ENCODE results near the gene MAFF. TPM values are rescaled to one million over a fixed set of nuclear protein-coding genes. Genes with fewer than 3 reads are reported as not detected.

Gene MAFF
- polyA plus RNA-seq, 1 donor from 2014 or later: 2.1 TPM

DNA sequence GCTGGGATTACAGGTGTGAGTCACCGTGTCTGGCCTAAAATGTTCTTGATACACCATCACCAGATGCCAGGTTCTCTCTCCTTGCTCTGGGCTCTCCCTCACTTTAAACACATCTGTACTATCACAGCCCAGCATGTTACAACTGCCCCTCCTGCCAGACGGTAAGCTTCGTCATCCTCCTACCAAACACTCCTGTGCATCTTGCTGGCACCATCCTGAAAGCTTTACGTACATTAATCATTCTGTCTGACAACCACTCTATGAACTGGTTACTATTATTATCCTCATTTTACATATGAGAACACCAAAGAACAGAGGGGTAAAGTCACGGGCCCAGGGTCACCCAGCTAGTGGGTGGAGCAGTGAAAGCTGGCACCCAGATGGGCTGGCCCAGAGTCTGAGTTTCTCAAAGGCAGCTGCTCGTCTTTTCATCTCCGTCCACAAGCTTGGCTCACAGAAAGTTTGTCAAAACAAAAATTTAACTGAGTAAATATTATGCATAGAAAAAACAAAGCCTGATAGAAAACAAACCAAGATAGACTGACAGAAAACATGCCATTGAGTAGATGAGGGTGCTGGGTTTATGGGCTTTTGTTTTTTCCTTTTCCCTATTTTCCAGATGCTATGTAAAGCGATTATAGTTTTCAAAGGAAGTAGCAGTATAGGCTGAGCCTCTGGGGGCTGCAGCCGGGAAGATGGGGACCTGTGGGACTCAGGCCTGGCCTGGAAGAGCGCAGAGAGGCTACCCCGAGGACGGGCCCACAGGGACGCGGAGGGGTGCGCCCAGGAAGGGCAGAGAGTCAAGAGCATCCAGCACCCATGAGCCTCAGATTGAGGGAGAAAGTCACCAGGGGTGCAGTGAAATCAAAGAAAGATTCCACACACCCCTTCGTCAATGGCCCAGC is 29.6 kb upstream of the MAFF start:
- Histone ChIP-seq H3K9me3 (ENCODE audit: low read length) (no peaks in the 10 kb centered on the region), H3K9ac (ENCODE audit: low read length) (no peak overlapping the region), H3F3A (ENCODE audit: insufficient read depth, low read length, poor library complexity, severe bottlenecking) (no peaks in the 10 kb centered on the region), H4K20me1 (ENCODE audit: insufficient read depth) (no peaks in the 10 kb centered on the region), H3K27me3 (ENCODE audit: insufficient read depth, low read depth, low read length) (no peaks in the 10 kb centered on the region), H3K79me2 (replicated peaks; ENCODE audit: insufficient read depth, low read length) (no peaks in the 10 kb centered on the region), H3K4me3 (ENCODE audit: low read length) (no peak overlapping the region), H3K27ac (ENCODE audit: low read length) (no peak overlapping the region), H3K9me2 (ENCODE audit: insufficient read depth, low read length) (no peaks in the 10 kb centered on the region), H3K4me2 (ENCODE audit: low read length) (no peak overlapping the region), H3K36me3 (ENCODE audit: insufficient read depth, low read length) (no peaks in the 10 kb centered on the region), H2AFZ (ENCODE audit: low read depth, low read length) (no peak overlapping the region)
- no peak for TF ChIP-seq POLR2AphosphoS5 (IDR thresholded peaks at IDR 0.05)

DNA sequence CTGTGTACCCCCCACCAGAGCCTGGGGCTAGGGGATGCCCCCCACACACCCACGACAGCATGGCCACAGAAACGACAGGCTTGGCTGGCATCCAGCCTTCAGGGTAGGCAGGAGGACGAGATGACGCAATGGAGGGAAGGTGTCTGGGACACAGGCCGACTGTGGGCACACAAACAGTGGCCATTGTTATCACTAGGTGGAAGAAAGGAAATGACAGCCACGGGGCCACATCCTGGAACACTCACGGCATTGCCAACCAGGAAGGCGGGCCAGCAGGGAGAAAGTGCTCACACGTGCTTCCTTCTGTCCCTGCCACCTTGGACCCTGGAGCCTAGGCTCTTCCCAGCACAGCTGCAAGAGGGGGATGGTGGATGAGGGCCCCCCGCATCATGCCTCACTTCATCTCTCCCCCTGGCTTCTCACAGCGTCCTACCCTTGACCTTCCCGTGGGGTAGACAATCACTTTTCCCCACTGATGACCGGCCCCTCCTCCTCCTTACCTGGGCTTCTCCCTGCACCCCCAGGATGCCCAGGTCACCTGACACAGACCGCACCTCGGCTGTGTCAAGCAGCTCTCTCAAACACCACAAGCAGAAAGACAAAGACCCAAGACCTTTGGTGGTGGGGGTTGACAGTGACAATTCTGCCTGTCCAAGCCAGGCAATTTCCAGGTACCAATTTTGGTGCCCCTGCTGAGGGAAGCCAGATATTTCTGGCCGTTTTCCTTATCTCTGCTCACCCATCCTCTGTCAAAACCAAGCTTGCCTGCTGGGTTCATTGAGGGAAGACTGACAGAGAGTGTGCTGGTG is 28.8 kb upstream of the MAFF start:
- H3K4me2 ChIP-seq (ENCODE audit: low read length): no peak overlapping the region
- no peak overlapping the region for H3K27ac ChIP-seq (ENCODE audit: low read length)

More for the DNA sequence above, 28.8 kb upstream of the MAFF start:
- Histone ChIP-seq H2AFZ (ENCODE audit: low read depth, low read length) (no peak overlapping the region), H3K79me2 (replicated peaks; ENCODE audit: insufficient read depth, low read length) (no peaks in the 10 kb centered on the region), H3K9ac (ENCODE audit: low read length) (no peak overlapping the region), H3K9me2 (ENCODE audit: insufficient read depth, low read length) (no peaks in the 10 kb centered on the region), H4K20me1 (ENCODE audit: insufficient read depth) (no peaks in the 10 kb centered on the region), H3F3A (ENCODE audit: insufficient read depth, low read length, poor library complexity, severe bottlenecking) (no peaks in the 10 kb centered on the region), H3K9me3 (ENCODE audit: low read length) (no peaks in the 10 kb centered on the region), H3K4me3 (ENCODE audit: low read length) (no peak overlapping the region), H3K27me3 (ENCODE audit: insufficient read depth, low read depth, low read length) (no peaks in the 10 kb centered on the region), H3K36me3 (ENCODE audit: insufficient read depth, low read length) (no peaks in the 10 kb centered on the region)
- TF ChIP-seq MXI1 (conservative IDR thresholded peaks at IDR 0.05; ENCODE audit: poor library complexity, severe bottlenecking) (no peak), POLR2AphosphoS5 (IDR thresholded peaks at IDR 0.05) (no peak), TAF1 (IDR thresholded peaks at IDR 0.05; ENCODE audit: low read depth) (no peak), SMC3 (conservative IDR thresholded peaks at IDR 0.05; ENCODE audit: poor library complexity) (no peak), EP300 (conservative IDR thresholded peaks at IDR 0.05; ENCODE audit: poor library complexity, severe bottlenecking) (no peak), RAD21 (conservative IDR thresholded peaks at IDR 0.05) (no peak)
- TF ChIP-seq, protein P1, sequence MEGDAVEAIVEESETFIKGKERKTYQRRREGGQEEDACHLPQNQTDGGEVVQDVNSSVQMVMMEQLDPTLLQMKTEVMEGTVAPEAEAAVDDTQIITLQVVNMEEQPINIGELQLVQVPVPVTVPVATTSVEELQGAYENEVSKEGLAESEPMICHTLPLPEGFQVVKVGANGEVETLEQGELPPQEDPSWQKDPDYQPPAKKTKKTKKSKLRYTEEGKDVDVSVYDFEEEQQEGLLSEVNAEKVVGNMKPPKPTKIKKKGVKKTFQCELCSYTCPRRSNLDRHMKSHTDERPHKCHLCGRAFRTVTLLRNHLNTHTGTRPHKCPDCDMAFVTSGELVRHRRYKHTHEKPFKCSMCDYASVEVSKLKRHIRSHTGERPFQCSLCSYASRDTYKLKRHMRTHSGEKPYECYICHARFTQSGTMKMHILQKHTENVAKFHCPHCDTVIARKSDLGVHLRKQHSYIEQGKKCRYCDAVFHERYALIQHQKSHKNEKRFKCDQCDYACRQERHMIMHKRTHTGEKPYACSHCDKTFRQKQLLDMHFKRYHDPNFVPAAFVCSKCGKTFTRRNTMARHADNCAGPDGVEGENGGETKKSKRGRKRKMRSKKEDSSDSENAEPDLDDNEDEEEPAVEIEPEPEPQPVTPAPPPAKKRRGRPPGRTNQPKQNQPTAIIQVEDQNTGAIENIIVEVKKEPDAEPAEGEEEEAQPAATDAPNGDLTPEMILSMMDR (IDR thresholded peaks at IDR 0.05; ENCODE audit: poor library complexity, severe bottlenecking): no peak
- TF ChIP-seq, protein P2, sequence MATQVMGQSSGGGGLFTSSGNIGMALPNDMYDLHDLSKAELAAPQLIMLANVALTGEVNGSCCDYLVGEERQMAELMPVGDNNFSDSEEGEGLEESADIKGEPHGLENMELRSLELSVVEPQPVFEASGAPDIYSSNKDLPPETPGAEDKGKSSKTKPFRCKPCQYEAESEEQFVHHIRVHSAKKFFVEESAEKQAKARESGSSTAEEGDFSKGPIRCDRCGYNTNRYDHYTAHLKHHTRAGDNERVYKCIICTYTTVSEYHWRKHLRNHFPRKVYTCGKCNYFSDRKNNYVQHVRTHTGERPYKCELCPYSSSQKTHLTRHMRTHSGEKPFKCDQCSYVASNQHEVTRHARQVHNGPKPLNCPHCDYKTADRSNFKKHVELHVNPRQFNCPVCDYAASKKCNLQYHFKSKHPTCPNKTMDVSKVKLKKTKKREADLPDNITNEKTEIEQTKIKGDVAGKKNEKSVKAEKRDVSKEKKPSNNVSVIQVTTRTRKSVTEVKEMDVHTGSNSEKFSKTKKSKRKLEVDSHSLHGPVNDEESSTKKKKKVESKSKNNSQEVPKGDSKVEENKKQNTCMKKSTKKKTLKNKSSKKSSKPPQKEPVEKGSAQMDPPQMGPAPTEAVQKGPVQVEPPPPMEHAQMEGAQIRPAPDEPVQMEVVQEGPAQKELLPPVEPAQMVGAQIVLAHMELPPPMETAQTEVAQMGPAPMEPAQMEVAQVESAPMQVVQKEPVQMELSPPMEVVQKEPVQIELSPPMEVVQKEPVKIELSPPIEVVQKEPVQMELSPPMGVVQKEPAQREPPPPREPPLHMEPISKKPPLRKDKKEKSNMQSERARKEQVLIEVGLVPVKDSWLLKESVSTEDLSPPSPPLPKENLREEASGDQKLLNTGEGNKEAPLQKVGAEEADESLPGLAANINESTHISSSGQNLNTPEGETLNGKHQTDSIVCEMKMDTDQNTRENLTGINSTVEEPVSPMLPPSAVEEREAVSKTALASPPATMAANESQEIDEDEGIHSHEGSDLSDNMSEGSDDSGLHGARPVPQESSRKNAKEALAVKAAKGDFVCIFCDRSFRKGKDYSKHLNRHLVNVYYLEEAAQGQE (IDR thresholded peaks at IDR 0.05; ENCODE audit: borderline replicate concordance): no peak

Data from neural cell (in vitro differentiated cells).